ENCODE measurements around the gene PIP5K1C. TPM values are rescaled to one million over a fixed set of nuclear protein-coding genes. Genes with fewer than 3 reads are reported as not detected.

PIP5K1C gene
- total and polyA plus RNA-seq, 8 donors = 8.6 to 164 (median 25.6) TPM

DNA sequence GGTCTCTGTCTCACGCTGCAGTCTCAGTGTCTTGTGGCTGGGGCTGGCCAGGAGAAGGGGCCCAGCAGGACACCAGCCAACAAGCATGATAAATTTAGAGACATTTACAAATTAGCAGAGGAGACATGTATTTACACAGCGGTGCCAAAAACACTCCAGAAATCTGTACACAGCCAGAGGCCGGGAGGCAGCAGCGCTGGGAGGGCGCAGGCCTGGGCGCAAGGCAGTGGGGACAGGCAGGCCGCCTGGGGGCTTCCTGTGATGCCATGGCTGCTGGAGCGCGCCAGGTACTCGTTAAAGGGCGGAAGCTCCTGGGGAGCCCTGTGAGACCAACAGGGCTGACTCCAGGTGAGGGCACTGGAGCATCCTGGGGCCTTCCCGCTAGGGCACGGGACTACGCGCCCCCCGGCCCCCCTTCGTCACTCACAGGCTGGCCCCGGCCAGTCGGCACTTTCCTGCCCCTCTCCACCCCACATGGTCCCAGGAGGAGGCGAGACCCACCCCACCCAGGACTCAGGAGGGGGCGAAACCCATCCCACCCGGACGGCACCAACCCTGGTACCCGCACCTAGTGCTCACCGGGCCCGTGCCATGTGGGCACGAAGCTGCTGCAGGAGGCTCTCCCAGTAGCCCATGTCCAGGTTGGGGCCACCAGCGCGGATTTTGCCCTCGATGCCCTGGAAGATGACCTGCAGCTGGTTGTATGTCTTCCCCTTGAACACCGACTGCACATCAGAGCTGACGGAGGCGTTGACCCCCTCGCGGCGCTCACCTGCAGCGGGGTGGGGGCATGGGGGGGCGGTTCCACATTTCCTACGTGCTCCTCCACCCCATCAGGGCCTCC, 86.2 kb downstream of the PIP5K1C start:
- H3K4me3 ChIP-seq = no peak overlapping the region
- 84 to 92% (median 88%) methylated on average over 24 to 39 of the region's 39 CpGs for WGBS, 5 donors
- H3K27me3 ChIP-seq = no peaks in the 10 kb centered on the region
- peak overlapping the region in 3 of 5 donors; percentile 20 to 50 (median 49) for H3K27ac ChIP-seq
- H3K4me1 ChIP-seq = peaks cover 3 to 37% (median 28%) of the 10 kb centered on the region in 4 donors
- DNase-seq = peak in 1 of 2 donors; percentile 50
- no peaks in the 10 kb centered on the region for H3K9me3 ChIP-seq
- peaks cover 26 to 80% (median 70%) of the 10 kb centered on the region in 4 donors for H3K36me3 ChIP-seq
- intact Hi-C loops (cut with DNase I; ENCODE audit: low total_unique reads) = loop anchor here (10.0 kb wide), 1 partner anchor 69 kb away; no protein-coding TSS in a partner anchor
- no peak for TF ChIP-seq EP300 (IDR thresholded peaks at IDR 0.05)
- TF ChIP-seq POLR2A (IDR thresholded peaks at IDR 0.05) = no peak
- TF ChIP-seq, protein P1, sequence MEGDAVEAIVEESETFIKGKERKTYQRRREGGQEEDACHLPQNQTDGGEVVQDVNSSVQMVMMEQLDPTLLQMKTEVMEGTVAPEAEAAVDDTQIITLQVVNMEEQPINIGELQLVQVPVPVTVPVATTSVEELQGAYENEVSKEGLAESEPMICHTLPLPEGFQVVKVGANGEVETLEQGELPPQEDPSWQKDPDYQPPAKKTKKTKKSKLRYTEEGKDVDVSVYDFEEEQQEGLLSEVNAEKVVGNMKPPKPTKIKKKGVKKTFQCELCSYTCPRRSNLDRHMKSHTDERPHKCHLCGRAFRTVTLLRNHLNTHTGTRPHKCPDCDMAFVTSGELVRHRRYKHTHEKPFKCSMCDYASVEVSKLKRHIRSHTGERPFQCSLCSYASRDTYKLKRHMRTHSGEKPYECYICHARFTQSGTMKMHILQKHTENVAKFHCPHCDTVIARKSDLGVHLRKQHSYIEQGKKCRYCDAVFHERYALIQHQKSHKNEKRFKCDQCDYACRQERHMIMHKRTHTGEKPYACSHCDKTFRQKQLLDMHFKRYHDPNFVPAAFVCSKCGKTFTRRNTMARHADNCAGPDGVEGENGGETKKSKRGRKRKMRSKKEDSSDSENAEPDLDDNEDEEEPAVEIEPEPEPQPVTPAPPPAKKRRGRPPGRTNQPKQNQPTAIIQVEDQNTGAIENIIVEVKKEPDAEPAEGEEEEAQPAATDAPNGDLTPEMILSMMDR (IDR thresholded peaks at IDR 0.05) = no peak
- no peak for TF ChIP-seq POLR2AphosphoS5 (IDR thresholded peaks at IDR 0.05)

DNA sequence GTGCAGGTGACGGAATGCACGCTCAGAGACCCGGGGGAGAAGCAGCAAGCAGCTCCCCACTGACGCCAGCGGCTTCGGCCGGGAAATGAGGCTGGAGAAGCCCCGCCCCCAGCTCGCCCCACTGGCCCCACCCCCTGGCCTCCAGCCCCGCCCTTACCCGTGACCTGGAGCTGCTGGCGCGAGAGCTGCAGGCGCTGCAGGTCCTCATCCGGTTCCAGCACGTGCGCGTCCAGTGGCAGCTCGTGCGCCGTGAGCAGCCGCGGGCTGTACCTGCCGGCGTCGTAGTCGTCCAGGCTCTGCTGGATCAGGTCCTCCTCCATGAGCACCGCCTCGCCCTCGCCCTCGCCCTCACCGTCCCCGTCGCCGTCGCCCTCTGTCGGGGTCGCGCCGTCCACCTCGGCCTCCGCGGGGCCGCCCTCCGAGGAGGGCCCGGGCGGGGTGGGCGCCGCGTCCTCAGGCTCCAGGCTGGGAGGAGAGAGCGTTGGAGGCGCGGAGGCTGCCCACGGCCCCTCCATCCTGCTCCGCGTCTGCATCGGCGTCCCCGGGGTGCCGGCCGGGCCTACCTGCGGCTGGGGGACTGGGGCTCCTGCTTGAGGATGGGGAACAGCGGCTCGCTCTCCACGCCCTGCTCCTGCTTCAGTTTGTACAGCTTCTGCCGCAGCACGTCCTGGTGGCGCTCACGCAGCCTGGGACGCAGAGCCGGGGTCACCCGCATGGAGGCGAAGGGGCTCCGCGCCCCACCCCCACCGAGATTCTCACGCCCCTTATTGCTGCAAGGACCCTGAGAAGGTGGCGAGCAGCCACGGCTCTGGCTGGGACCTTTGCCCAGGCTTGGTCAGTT, 87.1 kb downstream of the PIP5K1C start:
- Histone ChIP-seq H3K27me3 (peaks cover 0 to 2% (median 0%) of the 10 kb centered on the region in 3 donors), H3K27ac (peak overlapping the region in 3 of 5 donors; percentile 20 to 50 (median 49)), H3K9me3 (no peaks in the 10 kb centered on the region), H3K4me3 (no peak overlapping the region), H3K36me3 (peaks cover 22 to 75% (median 67%) of the 10 kb centered on the region in 4 donors), H3K4me1 (peaks cover under 1 to 37% (median 28%) of the 10 kb centered on the region in 4 donors)
- DNase-seq = no peak
- intact Hi-C loops (cut with DNase I; ENCODE audit: low total_unique reads) = loop anchor here (10.0 kb wide), 1 partner anchor 68 kb away; no protein-coding TSS in a partner anchor
- no peak for TF ChIP-seq POLR2A (IDR thresholded peaks at IDR 0.05)
- TF ChIP-seq, protein P1 (IDR thresholded peaks at IDR 0.05) = no peak
- TF ChIP-seq POLR2AphosphoS5 (IDR thresholded peaks at IDR 0.05) = no peak
- no peak for TF ChIP-seq EP300 (IDR thresholded peaks at IDR 0.05)
- WGBS, 5 donors = 83 to 90% (median 88%) methylated on average over 53 to 79 of the region's 79 CpGs

DNA sequence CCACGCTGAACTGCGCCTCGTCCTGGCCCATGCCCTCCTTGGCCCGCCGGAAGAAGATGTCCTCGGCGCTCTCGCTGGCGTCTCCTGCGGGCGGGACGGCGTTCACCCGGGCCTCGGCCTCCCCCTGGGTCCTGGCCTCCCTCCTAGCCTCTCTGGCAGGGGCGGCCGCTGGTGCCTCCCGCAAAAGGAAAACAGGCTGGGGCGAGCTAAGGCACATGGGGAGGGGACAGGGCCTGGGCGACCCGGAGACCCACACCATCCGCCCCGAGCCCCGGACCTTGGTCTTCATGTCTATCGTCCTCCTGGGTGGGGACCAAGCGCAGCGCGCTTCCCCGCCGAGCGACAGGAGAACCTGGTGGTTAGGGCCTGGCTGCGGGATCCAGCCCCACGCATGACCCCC, 87.9 kb downstream of the PIP5K1C start:
- H3K4me1 ChIP-seq = peaks cover 0 to 42% (median 31%) of the 10 kb centered on the region in 4 donors
- H3K4me3 ChIP-seq = no peak overlapping the region
- H3K9me3 ChIP-seq = no peaks in the 10 kb centered on the region
- H3K27me3 ChIP-seq = peaks cover 0 to 10% (median 0%) of the 10 kb centered on the region in 3 donors
- intact Hi-C loops (cut with DNase I; ENCODE audit: low total_unique reads) = loop anchor here (10.0 kb wide), 1 partner anchor 68 kb away; no protein-coding TSS in a partner anchor
- peaks cover 22 to 71% (median 63%) of the 10 kb centered on the region in 4 donors for H3K36me3 ChIP-seq
- 96 to 99% (median 96%) methylated on average over 20 to 33 of the region's 33 CpGs for WGBS, 5 donors
- no peak for DNase-seq
- H3K27ac ChIP-seq = peak overlapping the region in 2 of 5 donors; percentile 11 to 49
- no peak for TF ChIP-seq EP300 (IDR thresholded peaks at IDR 0.05)
- no peak for TF ChIP-seq POLR2AphosphoS5 (IDR thresholded peaks at IDR 0.05)
- TF ChIP-seq, protein P1 (IDR thresholded peaks at IDR 0.05) = no peak
- no peak for TF ChIP-seq POLR2A (IDR thresholded peaks at IDR 0.05)

DNA sequence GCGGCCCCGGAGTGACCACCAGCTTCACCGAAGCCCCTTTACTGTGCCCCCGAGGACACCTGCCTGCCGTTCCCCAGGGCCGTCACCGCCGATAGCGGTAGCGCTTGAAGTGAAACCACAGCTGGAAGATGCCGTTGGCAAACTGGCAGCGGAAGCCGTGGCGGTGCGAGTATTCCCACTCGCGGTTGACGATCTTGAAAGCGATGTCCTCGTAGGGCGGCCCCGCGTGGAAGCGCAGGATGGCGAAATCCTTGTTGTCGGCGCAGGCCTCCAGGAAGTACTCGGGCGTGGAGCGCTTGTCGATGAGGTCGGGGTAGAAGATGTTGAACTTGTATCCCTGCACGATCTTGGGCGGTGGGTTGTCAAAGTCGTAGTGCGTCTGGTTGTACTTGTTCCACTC, 88.4 kb downstream of the PIP5K1C start:
- Histone ChIP-seq H3K27me3 (peaks cover 0 to 15% (median 0%) of the 10 kb centered on the region in 3 donors), H3K36me3 (peaks cover 22 to 66% (median 58%) of the 10 kb centered on the region in 4 donors), H3K4me3 (no peak overlapping the region), H3K4me1 (peaks cover 3 to 47% (median 35%) of the 10 kb centered on the region in 4 donors), H3K27ac (no peak overlapping the region), H3K9me3 (no peaks in the 10 kb centered on the region)
- no peak for TF ChIP-seq POLR2A (IDR thresholded peaks at IDR 0.05)
- TF ChIP-seq, protein P1 (IDR thresholded peaks at IDR 0.05) = no peak
- TF ChIP-seq POLR2AphosphoS5 (IDR thresholded peaks at IDR 0.05) = no peak
- no peak for TF ChIP-seq EP300 (IDR thresholded peaks at IDR 0.05)
- DNase-seq = no peak
- intact Hi-C loops (cut with DNase I; ENCODE audit: low total_unique reads) = loop anchor here (10.0 kb wide), 1 partner anchor 67 kb away; no protein-coding TSS in a partner anchor
- 94 to 96% (median 94%) methylated on average over 31 to 36 of the region's 36 CpGs for WGBS, 5 donors
